ENCODE measurements around the gene CCDC141. TPM values are rescaled to one million over a fixed set of nuclear protein-coding genes. Genes with fewer than 3 reads are reported as not detected.

Gene CCDC141
- total RNA-seq, 1 experiment from 2014 or later, result 0.30 TPM

GRCh38 chr2:178863856-178864620 is 185.9 kb downstream of the CCDC141 start (continued):
- TF ChIP-seq REST (IDR thresholded peaks at IDR 0.05; ENCODE audit: low read depth), result no peak
- TF ChIP-seq CBX3 (IDR thresholded peaks at IDR 0.05; ENCODE audit: low read depth), result no peak

DNA sequence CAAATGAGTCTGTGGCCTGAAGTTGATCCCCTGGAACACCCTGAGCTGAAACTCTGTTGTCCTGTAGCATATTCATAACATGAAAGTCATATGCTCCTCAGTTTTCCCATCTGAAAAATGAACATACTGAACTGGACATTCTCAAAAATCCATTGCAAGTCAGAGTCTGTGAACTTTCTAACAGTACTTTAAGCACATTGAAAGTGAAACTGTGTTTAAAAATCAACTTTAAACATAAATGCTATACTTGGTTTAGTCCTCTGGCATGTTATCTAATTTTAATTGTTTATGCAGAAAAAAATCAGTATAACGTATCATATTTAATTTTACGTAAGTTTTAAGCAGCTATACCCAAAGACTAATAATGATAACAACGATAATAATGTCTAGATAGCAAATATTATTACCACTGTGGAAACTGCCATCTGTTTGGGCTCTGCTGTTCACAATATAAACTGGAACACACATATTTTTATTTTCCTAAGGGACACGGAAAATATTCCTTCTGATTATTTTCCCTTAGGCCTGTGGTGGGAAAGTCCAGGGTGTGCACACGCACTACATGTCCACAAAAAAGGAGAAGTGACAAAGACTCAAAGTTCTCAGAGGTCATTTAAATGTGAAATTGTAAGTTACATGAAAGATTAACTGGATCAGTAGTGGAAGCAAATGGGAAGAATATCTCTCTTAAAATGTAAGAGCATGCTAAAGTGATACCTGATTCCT is 186.6 kb downstream of the CCDC141 start:
- Histone ChIP-seq H3K9me3 (ENCODE audit: control insufficient read depth in 1 of 2, insufficient read depth in 1 of 2, low read depth in 1 of 2, low read length in 2 of 2) (no peaks in the 10 kb centered on the region), H3K9ac (ENCODE audit: low read length) (no peak overlapping the region), H3K4me2 (ENCODE audit: low read length) (no peak overlapping the region), H3K9me2 (ENCODE audit: insufficient read depth) (no peaks in the 10 kb centered on the region), H4K20me1 (ENCODE audit: insufficient read depth) (no peaks in the 10 kb centered on the region), H3K79me2 (ENCODE audit: insufficient read depth, low read length) (no peaks in the 10 kb centered on the region), H3K4me3 (replicated peaks in 1 of 2; ENCODE audit: low read depth in 1 of 2, low read length in 2 of 2) (no peak overlapping the region), H3K4me1 (ENCODE audit: control insufficient read depth in 1 of 2, insufficient read depth in 2 of 2, low read length in 2 of 2) (peaks cover 0 to 14% of the 10 kb centered on the region in 2 experiments; a peak in 1 of 4 replicates), H3K27ac (ENCODE audit: low read depth, low read length) (no peak overlapping the region), H2AFZ (ENCODE audit: low read depth, low read length, poor library complexity, severe bottlenecking) (no peak overlapping the region), H3K27me3 (ENCODE audit: insufficient read depth, low read length) (no peaks in the 10 kb centered on the region), H3K36me3 (ENCODE audit: control insufficient read depth in 1 of 2, insufficient read depth in 2 of 2, low read length in 2 of 2) (no peaks in the 10 kb centered on the region)
- no peak for DNase-seq (ENCODE audit: low read depth, low spot score)
- intact Hi-C loops (cut with micrococcal nuclease), result no loop called here
- ATAC-seq, result no peak
- RAD21 ChIA-PET (ENCODE audit: low non-redundant PET in 1 of 2, low total read pairs in 2 of 2, uncharacterized antibody in 2 of 2, unreplicated experiment in 2 of 2), result no interaction called here
- POLR2A ChIA-PET, result no interaction called here
- no peak for TF ChIP-seq SRF (IDR thresholded peaks at IDR 0.05; ENCODE audit: low read depth)
- no peak for TF ChIP-seq POLR2A (IDR thresholded peaks at IDR 0.05; ENCODE audit: borderline replicate concordance, extremely low read depth, insufficient read depth, insufficient read length)
- no peak for TF ChIP-seq CEBPB (IDR thresholded peaks at IDR 0.05; ENCODE audit: low read depth)
- TF ChIP-seq EGR1 (IDR thresholded peaks at IDR 0.05; ENCODE audit: low read depth), result no peak
- TF ChIP-seq ZFX (IDR thresholded peaks at IDR 0.05), result no peak
- no peak for TF ChIP-seq POLR2AphosphoS5 (IDR thresholded peaks at IDR 0.05; ENCODE audit: low read depth, low read length)
- no peak for TF ChIP-seq ELF1 (IDR thresholded peaks at IDR 0.05; ENCODE audit: borderline replicate concordance, low read depth)
- no peak for TF ChIP-seq ZNF274 (IDR thresholded peaks at IDR 0.05; ENCODE audit: low read depth, low read length)
- TF ChIP-seq, protein P1, sequence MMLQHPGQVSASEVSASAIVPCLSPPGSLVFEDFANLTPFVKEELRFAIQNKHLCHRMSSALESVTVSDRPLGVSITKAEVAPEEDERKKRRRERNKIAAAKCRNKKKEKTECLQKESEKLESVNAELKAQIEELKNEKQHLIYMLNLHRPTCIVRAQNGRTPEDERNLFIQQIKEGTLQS (IDR thresholded peaks at IDR 0.05), result no peak
- no peak for TF ChIP-seq JUND (IDR thresholded peaks at IDR 0.05)
- BruUV-seq (replicated peaks), result no TSS peak
- CTCF ChIA-PET, result no interaction called here

All from HCT116 (cell line).